HUES6 (cell line): Measurements from ENCODE around the gene YPEL4.

Experiments used
- H3K27ac ChIP-seq: 2 replicates; pipeline ENCODE4 v1.7.0; 2013; ENCODE audit warnings: low read depth, mild to moderate bottlenecking, low read length, inconsistent platforms
- H3K27me3 ChIP-seq: 2 replicates; pipeline ENCODE4 v1.6.1; 2013; ENCODE audit warnings: low read length; ENCODE audit not compliant: control insufficient read depth, insufficient read depth
- H3K36me3 ChIP-seq: 2 replicates; pipeline ENCODE4 v1.6.1; 2013; ENCODE audit warnings: low read length; ENCODE audit not compliant: control insufficient read depth, insufficient read depth
- H3K4me1 ChIP-seq: 2 replicates; pipeline ENCODE4 v1.6.1; 2013; ENCODE audit warnings: low read length; ENCODE audit not compliant: control insufficient read depth, insufficient read depth
- H3K4me3 ChIP-seq: 2 replicates; pipeline ENCODE4 v1.5.1; 2013; ENCODE audit warnings: low read depth, low read length
- H3K9ac ChIP-seq: one replicate; pipeline ENCODE4 v1.6.1; 2013; ENCODE audit warnings: mild to moderate bottlenecking, low read length
- H3K9me3 ChIP-seq: 2 replicates; pipeline ENCODE4 v1.6.1; 2013; ENCODE audit warnings: low read depth, low read length; ENCODE audit not compliant: control insufficient read depth, insufficient read depth

The YPEL4 gene

DNA sequence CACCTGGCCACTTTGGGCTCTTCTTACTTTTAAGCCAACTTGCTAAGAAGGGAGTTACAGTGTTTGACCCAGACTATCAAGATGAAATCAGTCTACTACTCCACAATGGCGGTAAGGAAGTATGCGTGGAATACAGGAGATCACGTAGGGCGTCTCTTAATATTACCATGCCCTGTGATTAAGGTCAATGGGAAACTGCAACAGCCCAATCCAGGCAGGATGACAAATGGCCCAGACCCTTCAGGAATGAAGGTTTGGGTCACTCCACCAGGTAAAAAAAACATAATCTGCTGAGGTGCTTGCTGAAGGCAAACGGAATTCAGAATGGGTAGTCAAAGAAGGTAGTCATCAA lies 1.0 kb upstream of the YPEL4 start:
- H3K9me3 ChIP-seq = no peaks in the 10 kb centered on the region
- peak overlapping the region; percentile 50; the same call in 1 of the 2 replicates for H3K4me3 ChIP-seq
- no peaks in the 10 kb centered on the region for H3K36me3 ChIP-seq

DNA sequence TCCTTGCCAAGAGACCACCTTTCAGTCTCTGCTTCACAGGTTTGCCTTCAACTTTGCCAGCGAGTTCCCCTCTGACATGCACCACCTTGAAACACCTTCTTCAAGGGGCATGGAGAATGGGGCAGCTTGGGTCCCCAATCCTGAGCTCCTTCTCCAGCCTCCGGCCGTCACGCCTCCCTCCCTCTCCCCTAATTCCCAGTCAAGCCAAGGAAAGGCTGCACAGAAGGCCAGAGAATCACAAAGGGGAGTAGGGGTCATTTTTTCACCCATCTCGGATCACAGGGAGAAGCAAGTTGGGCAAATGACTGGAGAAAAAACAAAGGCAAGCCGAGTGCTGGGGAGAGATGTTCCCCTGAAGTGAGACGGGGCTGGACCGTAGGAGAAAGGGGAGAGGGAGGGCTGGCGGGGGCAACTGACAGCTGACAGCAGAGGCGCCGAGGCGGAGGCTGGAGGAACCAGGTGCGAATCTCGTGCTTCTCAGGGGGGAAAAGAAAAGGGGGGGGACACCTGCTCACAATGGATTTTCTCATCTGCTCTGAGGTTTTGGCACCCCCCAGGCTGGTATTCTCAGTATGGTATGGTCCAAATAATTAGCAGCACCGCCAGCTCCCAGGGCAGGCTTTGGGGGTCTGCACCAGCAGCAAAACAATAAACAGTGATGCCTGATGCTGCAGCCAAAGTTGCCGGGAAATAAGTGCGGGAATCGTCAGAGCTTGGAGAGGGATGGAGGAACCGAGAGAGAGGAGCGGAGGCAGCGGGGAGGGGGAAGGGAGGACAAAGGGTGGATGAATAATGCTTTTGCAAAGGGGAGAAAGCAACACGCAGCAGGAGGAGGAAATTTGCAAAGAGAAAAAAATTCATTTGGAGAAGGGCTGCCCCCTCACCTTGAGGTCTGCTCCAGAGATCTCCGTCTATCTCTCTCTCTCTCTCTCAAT lies 644 bp downstream of the YPEL4 start:
- no peaks in the 10 kb centered on the region for H3K36me3 ChIP-seq
- peak overlapping the region; percentile 50 for H3K4me3 ChIP-seq
- no peak overlapping the region for H3K27ac ChIP-seq
- no peaks in the 10 kb centered on the region for H3K27me3 ChIP-seq
- H3K9ac ChIP-seq = peak overlapping the region; percentile 65
- H3K4me1 ChIP-seq = peaks cover 57% of the 10 kb centered on the region
- no peaks in the 10 kb centered on the region for H3K9me3 ChIP-seq

More for the DNA sequence above, 1.0 kb upstream of the YPEL4 start:
- H3K27me3 ChIP-seq = no peaks in the 10 kb centered on the region
- no peak overlapping the region for H3K27ac ChIP-seq
- no peak overlapping the region for H3K9ac ChIP-seq
- H3K4me1 ChIP-seq = peaks cover 46% of the 10 kb centered on the region

DNA sequence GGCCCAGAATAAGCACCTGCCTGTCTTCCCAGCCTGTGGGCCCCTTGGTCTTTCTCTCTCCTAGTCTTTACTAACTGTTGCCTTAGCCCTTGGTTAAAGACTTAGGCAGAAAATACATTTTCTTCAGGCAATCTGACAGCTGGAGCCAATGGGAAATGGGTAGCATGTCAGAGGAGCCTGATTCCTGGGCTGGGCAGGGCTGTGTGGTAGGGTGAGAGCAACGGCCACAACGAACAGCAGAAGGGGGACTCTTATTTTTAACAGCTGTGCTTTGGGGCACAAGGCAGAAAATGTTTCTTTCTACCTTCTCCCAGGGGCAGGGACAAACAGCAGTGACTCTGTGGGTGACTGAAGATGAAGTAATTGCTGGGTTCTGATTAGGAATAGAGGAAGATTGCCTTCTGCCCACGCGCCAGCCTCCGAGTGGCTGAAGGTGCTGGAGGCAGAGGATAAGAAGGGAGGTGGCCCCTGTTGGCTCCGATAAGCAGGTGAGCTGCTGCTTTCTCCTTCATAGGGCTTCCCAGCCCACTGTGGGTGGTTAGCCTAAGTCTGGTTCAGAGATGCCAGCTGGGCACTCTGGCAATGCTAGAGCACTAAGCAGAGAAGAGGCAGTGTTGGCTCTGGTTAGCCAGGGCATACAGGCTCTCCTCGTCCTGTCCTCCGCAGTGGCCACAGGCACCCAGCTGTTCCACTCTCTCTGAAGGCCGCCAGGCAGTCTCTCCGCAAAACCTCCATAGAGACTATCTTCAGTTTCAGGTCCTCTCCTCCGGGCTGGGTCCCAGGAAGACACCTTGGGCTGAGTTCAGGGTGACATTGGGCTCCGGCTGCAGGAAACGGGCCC lies 1.5 kb downstream of the YPEL4 start:
- peaks cover 61% of the 10 kb centered on the region for H3K4me1 ChIP-seq
- no peaks in the 10 kb centered on the region for H3K27me3 ChIP-seq
- peaks cover 7% of the 10 kb centered on the region for H3K36me3 ChIP-seq
- H3K9me3 ChIP-seq = no peaks in the 10 kb centered on the region
- peak overlapping the region; percentile 50 for H3K4me3 ChIP-seq
- peak overlapping the region; percentile 65 for H3K9ac ChIP-seq
- H3K27ac ChIP-seq = no peak overlapping the region

DNA sequence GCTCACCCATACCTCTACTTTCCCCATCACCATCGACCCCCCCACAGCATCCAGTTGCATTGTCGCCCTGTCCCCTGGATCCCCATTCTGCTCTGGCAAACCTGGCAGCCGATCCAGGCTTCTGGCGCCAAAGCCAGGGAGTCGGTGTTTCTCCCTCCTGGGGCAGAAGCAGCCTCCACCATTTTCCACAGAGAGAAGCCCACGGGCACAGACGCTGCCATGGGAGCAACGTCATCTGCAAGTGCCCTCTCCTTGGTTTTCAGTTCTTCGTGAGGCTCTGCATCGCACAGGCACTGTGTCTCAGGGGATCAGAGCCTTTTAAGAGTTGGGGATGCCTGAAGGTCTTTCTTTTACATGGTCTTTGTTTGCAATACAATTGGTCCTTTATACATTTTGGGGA lies 2.3 kb downstream of the YPEL4 start:
- Histone ChIP-seq H3K27ac (no peak overlapping the region), H3K4me1 (peaks cover 56% of the 10 kb centered on the region), H3K9ac (peak overlapping the region; percentile 65), H3K9me3 (no peaks in the 10 kb centered on the region), H3K36me3 (peaks cover 14% of the 10 kb centered on the region), H3K4me3 (peak overlapping the region; percentile 50), H3K27me3 (no peaks in the 10 kb centered on the region)

DNA sequence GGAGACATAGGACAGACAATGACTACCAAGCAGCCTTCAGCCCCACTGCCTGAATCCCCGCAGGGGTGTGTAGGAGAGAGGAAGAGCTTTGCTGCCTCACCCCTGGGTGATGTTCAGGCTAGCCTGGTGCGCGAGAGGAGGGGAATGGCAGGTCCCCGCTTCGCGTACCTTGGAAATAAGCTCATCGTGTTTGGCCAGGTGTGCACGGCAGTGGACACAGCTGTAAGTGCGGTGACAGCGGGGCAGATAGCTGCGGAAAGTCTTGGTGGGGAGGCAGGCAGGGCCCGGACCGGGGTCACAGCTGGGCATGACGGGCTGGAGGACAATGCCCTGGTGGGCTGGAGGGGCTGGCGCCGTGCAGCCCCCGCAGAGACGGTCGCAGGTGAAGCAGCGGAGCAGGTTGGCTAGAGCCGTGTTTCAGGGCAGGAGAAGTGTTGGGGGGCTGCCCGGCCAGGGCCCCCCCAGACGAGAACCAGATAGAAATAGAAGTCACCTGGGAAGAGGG lies 2.9 kb downstream of the YPEL4 start:
- peak overlapping the region; percentile 3 for H3K9ac ChIP-seq
- H3K4me1 ChIP-seq = peaks cover 57% of the 10 kb centered on the region
- H3K27me3 ChIP-seq = no peaks in the 10 kb centered on the region
- no peaks in the 10 kb centered on the region for H3K9me3 ChIP-seq
- peaks cover 17% of the 10 kb centered on the region for H3K36me3 ChIP-seq
- H3K4me3 ChIP-seq = peak overlapping the region; percentile 50
- no peak overlapping the region for H3K27ac ChIP-seq

DNA sequence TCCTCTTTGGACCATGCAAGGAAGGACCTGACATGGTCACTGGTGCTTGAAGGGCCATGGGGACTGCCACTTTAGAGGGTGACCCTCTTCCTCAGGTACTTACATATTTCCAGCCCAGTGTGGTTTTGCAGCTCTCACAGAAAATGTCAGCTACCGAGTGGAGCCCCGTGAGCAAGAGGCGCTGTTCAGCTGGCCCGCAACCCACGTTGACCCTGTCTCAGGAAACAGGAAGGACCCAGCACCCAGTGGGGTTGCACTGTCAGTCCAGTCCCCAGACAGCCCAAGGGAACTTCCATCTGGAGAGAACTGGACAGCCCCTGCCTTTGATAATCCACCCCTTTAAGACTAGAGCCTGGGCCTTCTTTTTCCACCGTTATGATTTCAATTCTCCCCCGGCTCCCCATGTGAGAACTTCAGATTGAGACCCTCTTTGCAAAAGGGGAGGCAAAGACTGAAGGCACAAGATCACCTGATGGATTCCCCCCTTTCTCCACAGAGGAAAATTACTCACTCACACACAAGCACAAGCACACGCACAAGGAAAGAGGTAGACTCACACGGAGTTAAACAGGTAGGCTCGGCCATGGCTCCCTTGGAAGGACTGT lies 3.4 kb downstream of the YPEL4 start:
- H3K9me3 ChIP-seq = no peaks in the 10 kb centered on the region
- H3K36me3 ChIP-seq = peaks cover 21% of the 10 kb centered on the region
- no peak overlapping the region for H3K9ac ChIP-seq
- H3K4me3 ChIP-seq = peak overlapping the region; percentile 50
- H3K4me1 ChIP-seq = peaks cover 63% of the 10 kb centered on the region
- H3K27ac ChIP-seq = no peak overlapping the region
- no peaks in the 10 kb centered on the region for H3K27me3 ChIP-seq

DNA sequence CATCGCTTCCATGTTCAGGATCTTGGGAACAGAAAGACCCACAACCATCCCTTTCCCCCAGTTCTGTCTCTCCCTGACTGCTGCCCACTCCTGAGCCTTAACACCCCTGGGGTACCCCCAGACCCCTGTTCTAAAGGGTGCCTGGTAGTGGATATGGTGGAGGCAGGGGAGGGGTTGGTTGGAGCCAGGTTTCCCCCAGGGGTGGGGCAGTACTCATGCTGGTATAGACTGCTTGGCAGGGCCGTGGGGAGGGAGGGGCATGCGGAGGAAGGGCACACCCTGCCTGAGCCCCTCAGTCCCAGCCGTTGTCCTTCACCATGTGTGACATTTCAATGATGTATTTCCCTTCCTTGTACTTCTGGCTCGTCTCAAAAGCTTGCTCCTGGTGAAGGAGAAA lies 4.0 kb downstream of the YPEL4 start:
- no peaks in the 10 kb centered on the region for H3K27me3 ChIP-seq
- H3K4me3 ChIP-seq = no peak overlapping the region
- H3K36me3 ChIP-seq = peaks cover 27% of the 10 kb centered on the region
- H3K9me3 ChIP-seq = no peaks in the 10 kb centered on the region
- peaks cover 68% of the 10 kb centered on the region for H3K4me1 ChIP-seq
- H3K27ac ChIP-seq = no peak overlapping the region
- no peak overlapping the region for H3K9ac ChIP-seq

DNA sequence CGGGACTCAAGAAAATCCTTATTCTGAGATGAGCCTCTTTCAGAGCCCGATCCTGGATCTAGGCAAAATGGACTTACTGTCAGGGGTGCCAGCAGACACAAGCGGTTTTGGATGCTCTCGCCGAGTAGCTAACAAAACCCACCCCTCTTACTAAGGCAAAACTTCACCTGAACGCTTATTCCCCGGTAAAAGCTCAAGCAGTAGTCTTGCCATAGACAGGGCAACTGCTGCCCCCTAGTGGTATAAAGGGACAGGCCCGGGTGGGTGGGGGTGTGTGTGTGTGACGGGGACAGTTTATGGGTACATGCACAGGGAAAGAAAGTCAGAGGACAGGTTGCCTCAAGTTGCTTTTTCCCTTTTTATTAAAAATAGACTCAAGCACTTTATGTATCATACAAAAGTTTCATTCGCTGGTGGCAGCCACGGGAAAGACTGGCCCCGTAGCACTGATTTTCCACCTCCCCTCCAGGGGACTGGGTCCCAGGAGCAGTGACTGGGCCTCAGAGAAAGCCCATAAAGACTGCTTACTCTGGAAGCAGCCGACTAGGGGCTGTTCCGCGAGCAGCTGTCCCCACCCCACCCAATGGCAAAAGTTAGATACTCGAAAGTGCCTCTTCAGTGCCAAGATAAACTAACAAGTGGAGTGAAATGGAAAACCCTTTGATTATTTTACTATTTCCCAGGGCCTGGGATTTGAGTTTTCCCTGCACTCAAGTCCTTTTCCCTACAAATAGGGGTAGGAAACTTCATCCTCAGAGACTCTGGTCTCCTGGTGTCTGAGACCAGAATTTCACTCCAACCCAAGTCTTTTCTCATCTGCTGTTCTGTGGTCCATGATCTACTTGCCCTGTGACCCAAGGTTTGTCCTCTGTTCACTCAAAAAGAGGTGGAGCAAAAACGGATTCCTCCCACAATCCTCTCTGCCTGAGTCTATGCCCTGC lies 4.7 kb downstream of the YPEL4 start:
- Histone ChIP-seq H3K9ac (no peak overlapping the region), H3K27ac (no peak overlapping the region), H3K4me3 (no peak overlapping the region)

DNA sequence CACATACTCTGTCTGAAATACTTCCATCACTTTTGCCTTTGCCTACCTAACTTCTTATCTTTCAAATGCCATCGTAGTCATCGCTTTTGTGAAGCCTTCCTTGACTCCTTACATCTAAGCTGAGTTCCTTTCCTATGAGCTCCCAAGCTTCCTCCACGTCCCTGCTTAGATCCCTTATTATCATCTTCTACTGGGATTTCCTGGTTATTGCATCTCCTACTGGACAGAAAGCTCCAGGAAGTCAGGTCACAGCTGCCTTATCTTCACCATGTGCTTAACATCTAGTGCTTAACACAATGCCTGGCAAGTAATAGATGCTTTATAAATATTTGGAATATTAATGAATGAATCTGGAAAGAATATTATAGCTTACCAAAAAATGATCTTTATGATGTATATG lies 5.9 kb downstream of the YPEL4 start:
- H3K9me3 ChIP-seq = no peaks in the 10 kb centered on the region
- H3K4me1 ChIP-seq = peaks cover 68% of the 10 kb centered on the region
- no peaks in the 10 kb centered on the region for H3K27me3 ChIP-seq
- H3K4me3 ChIP-seq = no peak overlapping the region
- H3K36me3 ChIP-seq = peaks cover 37% of the 10 kb centered on the region
- no peak overlapping the region for H3K27ac ChIP-seq
- no peak overlapping the region for H3K9ac ChIP-seq

More for the DNA sequence above, 4.7 kb downstream of the YPEL4 start:
- Histone ChIP-seq H3K4me1 (peaks cover 68% of the 10 kb centered on the region), H3K36me3 (peaks cover 33% of the 10 kb centered on the region), H3K9me3 (no peaks in the 10 kb centered on the region), H3K27me3 (no peaks in the 10 kb centered on the region)
